Stimulated activated CD4-positive, alpha-beta T cell treated with anti-CD3 and anti-CD28 coated beads, Interleukin-12 subunit alpha, Interleukin-12 subunit beta, amount 100 ng/mL, for 4 hours (primary cell): Measurements from ENCODE around the gene TDG.
"Not testable (repeated sequence)": the region's sequence is repeated elsewhere in the genome, so short reads cannot be mapped to it uniquely, and the experiment has no call there.

Experiments used
- DNase-seq: peaks from one replicate; pipeline ENCODE4 v3.0.0-alpha.2; 2020

TDG gene

DNA sequence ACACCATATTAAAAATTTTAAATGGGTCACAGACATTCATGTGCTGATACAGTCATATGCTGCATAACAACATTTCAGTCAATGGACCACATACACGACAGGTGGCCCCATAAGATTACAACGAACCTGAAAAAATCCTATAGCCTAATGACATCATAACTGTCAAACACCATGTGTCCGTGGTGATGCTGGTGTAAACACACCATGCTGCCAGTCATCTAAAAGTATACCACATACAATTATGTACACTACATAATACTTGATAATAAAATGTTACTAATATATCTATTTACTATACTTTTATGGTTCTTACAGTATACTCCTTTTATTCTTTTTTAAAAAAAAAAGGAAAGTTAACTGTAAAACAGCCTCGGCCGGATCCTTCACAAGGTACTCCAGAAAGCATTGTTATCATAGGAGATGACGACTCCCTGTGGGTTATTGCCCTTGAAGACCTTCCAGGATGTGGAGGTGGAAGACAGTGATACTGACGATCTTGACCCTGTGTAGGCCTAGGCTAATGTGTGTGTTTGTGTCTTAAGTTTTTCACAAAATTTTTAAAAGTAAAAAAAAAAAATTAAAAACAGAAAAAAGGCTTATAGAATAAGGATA lies 5.0 kb upstream of the TDG start:
- no peak for DNase-seq

DNA sequence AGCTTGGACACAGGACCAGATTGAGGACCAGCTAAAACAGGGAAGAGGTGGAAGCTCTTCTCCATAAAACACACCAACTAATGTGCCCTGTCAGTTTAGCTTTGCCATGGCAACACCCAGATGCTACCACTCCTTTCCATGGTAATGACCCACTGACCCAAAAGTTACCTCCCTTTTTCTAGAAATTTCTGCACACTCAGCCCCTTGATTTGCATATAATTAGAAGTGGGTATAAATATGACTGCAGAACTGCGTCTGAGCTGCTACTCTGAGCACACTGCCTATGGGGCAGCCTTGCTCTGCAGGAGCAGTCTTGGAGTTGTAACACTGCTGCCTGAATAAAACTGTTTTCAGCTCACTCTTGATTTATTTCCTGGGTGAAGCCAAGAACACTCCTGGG lies 3.2 kb upstream of the TDG start:
- no peak for DNase-seq

- DNase-seq: no peak
These were observed 867 bp upstream of the TDG start for GRCh38 chr12:103964805-103965204.

DNA sequence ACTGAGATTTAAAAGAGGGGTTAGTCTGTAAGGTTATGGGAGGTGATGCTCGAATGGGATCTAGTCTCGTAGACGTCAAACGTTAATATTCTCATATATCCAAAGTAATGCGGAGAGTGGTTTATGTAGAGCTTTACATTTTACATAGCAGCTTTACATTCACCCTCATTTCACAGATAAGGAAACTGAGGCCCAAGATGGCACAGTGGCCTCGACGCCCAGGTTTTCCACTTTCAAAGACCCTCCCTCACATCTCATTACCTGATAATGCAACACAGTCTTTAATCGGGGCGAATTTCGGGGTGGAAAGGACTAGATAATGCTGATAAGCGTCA lies 450 bp upstream of the TDG start:
- no peak for DNase-seq

DNA sequence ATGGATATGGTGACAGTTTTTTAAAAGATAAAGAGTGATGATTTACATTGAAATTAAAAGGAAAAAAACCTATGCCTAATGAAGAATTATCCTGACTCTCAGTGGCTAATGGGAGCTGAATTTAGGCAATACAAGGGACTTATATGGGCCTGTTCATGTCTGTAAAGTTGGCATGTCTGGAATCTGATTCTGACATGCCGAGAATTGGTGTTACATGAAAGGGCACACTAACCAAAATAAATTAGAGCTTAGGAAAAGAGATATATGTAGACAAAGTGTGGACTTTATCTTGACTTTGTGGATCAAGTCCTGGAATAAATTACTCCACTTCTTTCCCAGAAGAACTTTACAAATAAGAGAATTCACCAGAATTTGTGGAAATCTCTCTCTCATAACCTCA lies 1.1 kb downstream of the TDG start:
- no peak for DNase-seq

DNA sequence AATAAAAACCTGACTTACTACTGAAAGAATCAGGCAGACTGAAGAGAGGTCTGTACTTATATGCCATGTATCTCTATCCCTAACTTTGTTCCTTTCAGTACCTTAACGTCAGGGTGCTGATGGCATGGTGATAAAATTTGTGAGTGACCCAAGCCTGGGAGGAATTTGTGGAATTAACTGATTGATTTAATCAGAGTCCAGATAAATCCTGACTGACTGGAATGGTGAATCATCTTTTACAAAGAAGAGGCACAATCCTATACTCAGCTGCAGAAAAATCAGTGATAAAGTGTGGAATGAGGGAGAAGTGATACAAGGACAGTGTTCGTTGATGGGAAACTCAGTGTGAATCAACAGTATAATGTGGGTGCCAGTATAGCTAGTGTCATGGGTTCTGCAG lies 3.7 kb downstream of the TDG start:
- no peak for DNase-seq

- DNase-seq: no peak
These were observed 8.2 kb downstream of the TDG start for GRCh38 chr12:103973909-103974308.

- DNase-seq: no peak
These were observed 9.7 kb downstream of the TDG start for GRCh38 chr12:103975368-103975767.

DNA sequence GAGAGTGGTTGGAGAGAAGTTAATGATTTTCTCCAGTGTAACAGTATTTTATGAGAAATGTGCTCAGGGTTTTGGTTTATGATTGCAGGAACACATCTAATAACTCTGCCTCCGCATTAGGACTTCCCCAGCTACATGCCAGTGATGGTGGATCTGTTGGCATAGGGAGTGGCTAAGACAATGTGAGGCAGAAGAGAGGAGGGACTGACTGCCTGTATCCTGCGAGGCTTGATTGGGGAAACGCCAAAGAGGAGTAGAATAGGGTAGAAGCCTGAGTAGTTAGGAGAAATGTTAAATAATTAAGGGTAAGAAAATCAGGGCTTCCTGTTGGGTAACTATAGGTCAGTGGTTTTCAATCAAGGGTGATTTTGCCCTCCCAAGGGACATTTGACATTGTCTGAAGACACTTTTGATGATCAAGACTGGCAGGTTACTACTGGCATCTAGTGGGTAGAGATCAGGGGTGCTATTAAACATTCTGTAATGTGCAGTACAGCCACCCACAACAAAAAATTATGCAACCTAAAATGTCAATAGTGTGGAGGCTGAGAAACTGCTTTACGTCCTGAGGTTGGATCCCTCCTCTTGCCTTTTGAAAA lies 12.8 kb downstream of the TDG start:
- DNase-seq: no peak

DNA sequence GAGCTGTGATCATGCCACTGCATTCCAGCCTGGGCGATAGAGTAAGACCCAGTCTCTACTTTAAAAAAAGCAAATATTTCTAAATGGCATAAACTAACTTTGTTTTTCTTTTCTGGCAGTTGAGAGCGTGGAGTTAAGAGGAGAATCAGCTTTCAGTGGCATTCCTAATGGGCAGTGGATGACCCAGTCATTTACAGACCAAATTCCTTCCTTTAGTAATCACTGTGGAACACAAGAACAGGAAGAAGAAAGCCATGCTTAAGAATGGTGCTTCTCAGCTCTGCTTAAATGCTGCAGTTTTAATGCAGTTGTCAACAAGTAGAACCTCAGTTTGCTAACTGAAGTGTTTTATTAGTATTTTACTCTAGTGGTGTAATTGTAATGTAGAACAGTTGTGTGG lies 21.2 kb downstream of the TDG start:
- DNase-seq: no peak

- DNase-seq: no peak
These were observed 28.6 kb downstream of the TDG start for GRCh38 chr12:103994235-103994634.

GRCh38 chr12:103996595-103996994 lies 30.9 kb downstream of the TDG start:
- DNase-seq: no peak

GRCh38 chr12:103997286-103997900 lies 31.7 kb downstream of the TDG start:
- DNase-seq: no peak

GRCh38 chr12:103998976-103999375 lies 33.3 kb downstream of the TDG start:
- DNase-seq: no peak

DNA sequence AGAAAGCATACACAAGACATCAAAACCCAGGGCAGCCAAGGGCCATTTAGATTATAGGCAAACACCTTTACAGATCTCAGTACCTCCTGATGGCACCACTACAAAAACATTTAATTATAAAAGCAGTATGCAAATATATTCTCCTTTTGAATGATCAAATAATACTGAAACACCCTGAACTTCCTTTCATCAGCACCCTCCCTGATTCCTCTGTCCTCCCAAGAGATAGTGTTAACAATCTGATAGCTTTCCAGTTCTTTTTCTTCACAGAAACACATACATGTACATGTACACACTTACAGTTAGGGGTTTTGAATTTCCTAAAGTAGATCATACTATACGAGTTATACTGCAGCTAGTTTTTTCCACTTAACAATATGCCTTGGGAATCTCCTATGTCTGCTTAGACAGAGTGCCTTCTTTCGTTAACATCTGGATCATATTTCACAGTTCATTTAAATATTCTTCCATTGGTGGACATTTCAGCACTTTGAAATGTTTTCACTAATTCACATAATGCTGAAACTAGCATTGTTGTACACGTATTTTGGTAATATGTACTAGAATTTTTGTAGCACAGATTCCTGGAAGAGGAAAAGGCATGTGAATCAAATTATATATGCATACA lies 35.2 kb downstream of the TDG start:
- no peak for DNase-seq

- no peak for DNase-seq
These were observed 37.0 kb downstream of the TDG start for GRCh38 chr12:104002686-104003085.

- DNase-seq: no peak
These were observed 37.9 kb downstream of the TDG start for GRCh38 chr12:104003596-104003995.

DNA sequence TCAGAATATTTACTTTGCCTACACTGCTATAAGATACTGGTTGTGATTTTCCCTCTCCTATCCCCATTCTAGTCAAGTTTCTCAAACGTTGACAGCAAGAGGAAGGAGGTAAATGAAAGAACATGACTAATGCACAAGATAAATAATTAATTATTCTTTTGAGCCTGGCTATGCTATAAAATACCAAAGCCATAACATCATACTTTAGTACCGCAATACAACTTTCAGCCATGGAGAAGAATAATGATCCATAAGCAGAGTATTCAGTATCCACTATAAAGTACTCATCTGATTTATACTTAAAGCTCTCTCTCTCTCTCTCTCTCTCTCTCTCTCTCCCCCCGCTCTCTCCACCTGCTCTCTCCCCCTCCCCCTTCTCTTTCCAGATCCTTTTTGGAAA lies 41.3 kb downstream of the TDG start:
- no peak for DNase-seq

DNA sequence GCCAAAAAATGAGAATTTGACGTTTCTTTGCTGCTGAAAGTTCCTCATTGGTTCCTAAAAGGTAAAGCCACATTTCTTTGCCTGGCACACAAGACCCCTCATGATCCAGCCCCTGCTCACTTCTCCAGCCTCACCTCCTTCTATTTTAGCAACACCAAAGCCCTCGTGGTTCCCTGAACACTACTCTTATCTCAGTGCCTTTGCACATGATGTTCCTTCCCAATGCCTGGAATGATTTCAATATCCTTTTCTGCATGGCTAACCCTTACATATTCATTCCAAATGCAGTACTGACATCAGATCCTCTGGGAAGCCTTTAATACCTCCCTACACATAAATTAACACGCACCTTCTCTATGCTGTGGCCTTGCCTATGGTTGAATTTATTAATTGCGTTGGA lies 44.4 kb downstream of the TDG start:
- DNase-seq: no peak

GRCh38 chr12:104010606-104011169 lies 45.0 kb downstream of the TDG start:
- no peak for DNase-seq

GRCh38 chr12:104011253-104011652 lies 45.6 kb downstream of the TDG start:
- DNase-seq: no peak

GRCh38 chr12:104012331-104012730 lies 46.7 kb downstream of the TDG start:
- no peak for DNase-seq

DNA sequence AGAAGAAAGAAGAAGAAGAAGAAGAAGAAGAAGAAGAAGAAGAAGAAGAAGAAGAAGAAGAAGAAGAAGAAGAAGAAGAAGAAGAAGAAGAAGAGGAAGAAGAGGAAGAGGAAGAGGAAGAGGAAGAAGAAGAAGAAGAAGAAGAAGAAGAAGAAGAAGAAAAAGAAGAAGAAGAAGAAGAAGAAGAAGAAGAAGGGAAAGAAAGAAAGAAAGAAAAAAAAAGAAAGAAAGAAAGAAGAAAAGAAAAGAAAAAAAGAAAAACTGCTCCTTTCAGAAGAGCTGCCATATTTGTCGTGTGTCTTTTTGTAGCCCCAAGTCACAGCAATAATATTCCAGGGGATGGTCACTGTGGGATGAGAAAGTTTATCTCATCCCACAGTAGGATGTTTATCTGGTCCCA lies 56.2 kb downstream of the TDG start:
- DNase-seq: not testable (repeated sequence)

- DNase-seq: no peak
These were observed 57.1 kb downstream of the TDG start for GRCh38 chr12:104022786-104023185.
